Suprapubic skin (tissue), 4 donors: ENCODE measurements around the gene OR51E2.

Source experiments
- EP300 ChIP-seq: sonication (generic); formaldehyde crosslinking; IDR thresholded peaks from one replicate; pipeline ENCODE4 v1.6.1; 2017; ENCODE audit warnings: antibody characterized with exemption
- POLR2AphosphoS5 ChIP-seq, 3 donors: sonication (generic); formaldehyde crosslinking; IDR thresholded peaks; one replicate each; pipeline ENCODE4 v1.6.1; 2017; ENCODE audit warnings: antibody characterized with exemption in 3 of 3
- TF ChIP-seq, protein P1 (sequence below), 2 donors: fragments of 200-600 bp in 1 of 2; fragments of 450-650 bp in 1 of 2; sonication (generic) in 1 of 2; IDR thresholded peaks; one replicate each; pipeline ENCODE4 v1.5.1; 2016 to 2019; ENCODE audit warnings: antibody characterized with exemption in 2 of 2, mild to moderate bottlenecking in 1 of 2, moderate library complexity in 1 of 2

DNA sequence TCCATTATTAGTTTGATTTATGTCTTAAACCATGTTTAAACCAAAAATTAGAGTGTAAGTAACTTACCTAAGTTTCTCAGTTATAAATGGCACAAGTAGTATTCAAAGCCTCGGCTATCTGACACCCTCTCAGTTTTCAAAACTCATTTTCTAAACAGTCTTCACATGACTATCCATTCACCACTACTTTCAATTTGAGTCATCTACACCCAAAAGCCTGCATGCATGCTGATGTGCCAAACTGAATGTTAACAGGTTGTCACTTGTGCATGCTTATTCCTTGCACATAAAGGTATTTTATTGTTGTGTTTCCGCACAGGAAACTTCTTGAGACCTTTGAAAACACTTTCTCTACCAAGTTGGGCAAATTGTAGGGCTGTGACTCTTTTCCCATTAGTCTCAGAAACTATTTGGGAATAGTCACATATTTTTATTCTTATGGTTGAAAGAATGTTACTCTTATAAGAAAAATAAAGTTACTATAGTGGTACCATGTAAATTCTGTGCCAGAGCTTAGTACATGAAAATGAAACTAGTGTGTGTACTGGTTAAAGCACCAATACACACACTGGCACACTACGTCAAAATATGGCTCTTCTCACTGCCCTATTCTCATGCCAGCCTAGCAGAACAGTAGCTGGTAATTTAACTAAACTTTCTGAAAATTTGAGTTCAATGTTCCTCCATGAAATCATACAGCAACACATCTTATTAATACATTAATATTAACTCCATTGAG lies 2.2 kb upstream of the OR51E2 start:
- TF ChIP-seq, protein P1, sequence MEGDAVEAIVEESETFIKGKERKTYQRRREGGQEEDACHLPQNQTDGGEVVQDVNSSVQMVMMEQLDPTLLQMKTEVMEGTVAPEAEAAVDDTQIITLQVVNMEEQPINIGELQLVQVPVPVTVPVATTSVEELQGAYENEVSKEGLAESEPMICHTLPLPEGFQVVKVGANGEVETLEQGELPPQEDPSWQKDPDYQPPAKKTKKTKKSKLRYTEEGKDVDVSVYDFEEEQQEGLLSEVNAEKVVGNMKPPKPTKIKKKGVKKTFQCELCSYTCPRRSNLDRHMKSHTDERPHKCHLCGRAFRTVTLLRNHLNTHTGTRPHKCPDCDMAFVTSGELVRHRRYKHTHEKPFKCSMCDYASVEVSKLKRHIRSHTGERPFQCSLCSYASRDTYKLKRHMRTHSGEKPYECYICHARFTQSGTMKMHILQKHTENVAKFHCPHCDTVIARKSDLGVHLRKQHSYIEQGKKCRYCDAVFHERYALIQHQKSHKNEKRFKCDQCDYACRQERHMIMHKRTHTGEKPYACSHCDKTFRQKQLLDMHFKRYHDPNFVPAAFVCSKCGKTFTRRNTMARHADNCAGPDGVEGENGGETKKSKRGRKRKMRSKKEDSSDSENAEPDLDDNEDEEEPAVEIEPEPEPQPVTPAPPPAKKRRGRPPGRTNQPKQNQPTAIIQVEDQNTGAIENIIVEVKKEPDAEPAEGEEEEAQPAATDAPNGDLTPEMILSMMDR (IDR thresholded peaks at IDR 0.05): no peak
- TF ChIP-seq EP300: no peak
- no peak for TF ChIP-seq POLR2AphosphoS5 (IDR thresholded peaks at IDR 0.05)
